Measurements from ENCODE around the gene BAZ2B. TPM values are rescaled to one million over a fixed set of nuclear protein-coding genes. Genes with fewer than 3 reads are reported as not detected.

Gene BAZ2B
- total RNA-seq, 1 donor from 2014 or later = 4.2 TPM

GRCh38 chr2:159445307-159445706 is 171.0 kb downstream of the BAZ2B start:
- Mint-ChIP-seq H3K36me3 (ENCODE audit: low read depth) (peaks cover 1% of the 10 kb centered on the region), H3K4me1 (no peaks in the 10 kb centered on the region), H3K9me3 (no peaks in the 10 kb centered on the region), H3K27me3 (no peaks in the 10 kb centered on the region), H3K27ac (no peak overlapping the region), H3K4me3 (no peak overlapping the region)
- no peak for DNase-seq
- intact Hi-C loops (cut with micrococcal nuclease) = no loop called here

- intact Hi-C loops (cut with micrococcal nuclease) = no loop called here
- H3K4me1 Mint-ChIP-seq = no peaks in the 10 kb centered on the region
- H3K36me3 Mint-ChIP-seq (ENCODE audit: low read depth) = peaks cover 1% of the 10 kb centered on the region
- DNase-seq = no peak
- H3K27ac Mint-ChIP-seq = no peak overlapping the region
- H3K27me3 Mint-ChIP-seq = no peaks in the 10 kb centered on the region
- no peak overlapping the region for H3K4me3 Mint-ChIP-seq
- no peaks in the 10 kb centered on the region for H3K9me3 Mint-ChIP-seq
Measured at GRCh38 chr2:159444754-159445153, 171.6 kb downstream of the BAZ2B start.

DNA sequence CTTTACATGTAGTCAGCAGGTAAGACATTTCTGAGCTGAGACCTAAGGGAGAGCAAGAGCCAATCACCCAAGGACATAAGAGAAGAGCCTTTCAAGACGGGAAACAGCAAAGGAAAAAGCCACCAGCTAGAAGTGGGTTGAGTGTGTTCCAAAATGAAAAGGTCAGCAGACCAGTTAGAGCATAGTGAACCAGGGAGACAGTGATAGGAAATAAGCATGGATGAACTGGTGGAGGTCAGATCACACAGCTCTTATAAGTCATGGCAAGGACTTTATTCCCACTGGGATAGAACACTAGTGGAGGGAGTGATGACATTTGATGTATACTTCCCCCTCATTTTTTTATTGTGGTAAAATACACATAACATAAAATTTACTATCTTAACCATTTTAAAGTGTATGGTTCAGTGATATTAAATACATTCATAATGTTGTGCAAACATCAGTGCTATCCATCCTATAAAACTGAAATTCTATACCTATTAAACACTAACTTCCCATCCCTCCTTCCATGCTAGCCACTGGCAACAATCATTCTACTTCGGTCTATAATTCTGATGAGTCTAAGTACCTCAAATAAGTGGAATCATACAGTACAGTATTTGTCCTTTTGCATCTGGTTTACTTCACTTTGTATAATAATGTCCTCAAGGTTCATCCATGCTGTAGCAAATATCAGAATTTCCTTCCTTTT is 174.0 kb downstream of the BAZ2B start:
- no peaks in the 10 kb centered on the region for H3K27me3 Mint-ChIP-seq
- H3K27ac Mint-ChIP-seq = no peak overlapping the region
- no peaks in the 10 kb centered on the region for H3K4me1 Mint-ChIP-seq
- H3K4me3 Mint-ChIP-seq = no peak overlapping the region
- intact Hi-C loops (cut with micrococcal nuclease) = no loop called here
- no peak for DNase-seq
- H3K36me3 Mint-ChIP-seq (ENCODE audit: low read depth) = peaks cover 3% of the 10 kb centered on the region
- H3K9me3 Mint-ChIP-seq = no peaks in the 10 kb centered on the region

DNA sequence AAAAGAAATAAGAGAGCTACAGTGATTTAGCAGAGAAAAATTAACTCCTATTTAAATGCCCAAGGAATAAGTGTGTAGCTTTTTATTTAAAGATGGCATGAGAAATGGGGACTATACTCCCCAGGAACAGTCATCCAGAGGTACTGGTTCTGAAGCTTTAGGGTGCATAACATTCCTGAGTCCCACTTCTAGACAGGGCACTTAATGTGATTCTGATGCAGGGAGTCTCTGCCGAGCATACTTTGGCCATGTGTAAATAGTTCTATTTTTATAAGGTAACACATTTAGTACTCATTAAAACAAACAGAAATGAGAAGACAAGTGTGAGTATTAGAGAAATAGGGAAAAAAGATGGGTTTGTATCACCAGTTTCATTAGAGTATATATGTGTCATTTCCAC is 175.2 kb downstream of the BAZ2B start:
- no peaks in the 10 kb centered on the region for H3K9me3 Mint-ChIP-seq
- peaks cover 1% of the 10 kb centered on the region for H3K36me3 Mint-ChIP-seq (ENCODE audit: low read depth)
- no peak overlapping the region for H3K27ac Mint-ChIP-seq
- no peaks in the 10 kb centered on the region for H3K27me3 Mint-ChIP-seq
- intact Hi-C loops (cut with micrococcal nuclease) = no loop called here
- H3K4me3 Mint-ChIP-seq = no peak overlapping the region
- no peaks in the 10 kb centered on the region for H3K4me1 Mint-ChIP-seq
- DNase-seq = no peak

- no peak overlapping the region for H3K27ac Mint-ChIP-seq
- peaks cover 1% of the 10 kb centered on the region for H3K36me3 Mint-ChIP-seq (ENCODE audit: low read depth)
- no peak overlapping the region for H3K4me3 Mint-ChIP-seq
- DNase-seq = no peak
- H3K27me3 Mint-ChIP-seq = no peaks in the 10 kb centered on the region
- no peaks in the 10 kb centered on the region for H3K9me3 Mint-ChIP-seq
- intact Hi-C loops (cut with micrococcal nuclease) = no loop called here
- H3K4me1 Mint-ChIP-seq = no peaks in the 10 kb centered on the region
Measured at GRCh38 chr2:159439421-159439820, 176.9 kb downstream of the BAZ2B start.

DNA sequence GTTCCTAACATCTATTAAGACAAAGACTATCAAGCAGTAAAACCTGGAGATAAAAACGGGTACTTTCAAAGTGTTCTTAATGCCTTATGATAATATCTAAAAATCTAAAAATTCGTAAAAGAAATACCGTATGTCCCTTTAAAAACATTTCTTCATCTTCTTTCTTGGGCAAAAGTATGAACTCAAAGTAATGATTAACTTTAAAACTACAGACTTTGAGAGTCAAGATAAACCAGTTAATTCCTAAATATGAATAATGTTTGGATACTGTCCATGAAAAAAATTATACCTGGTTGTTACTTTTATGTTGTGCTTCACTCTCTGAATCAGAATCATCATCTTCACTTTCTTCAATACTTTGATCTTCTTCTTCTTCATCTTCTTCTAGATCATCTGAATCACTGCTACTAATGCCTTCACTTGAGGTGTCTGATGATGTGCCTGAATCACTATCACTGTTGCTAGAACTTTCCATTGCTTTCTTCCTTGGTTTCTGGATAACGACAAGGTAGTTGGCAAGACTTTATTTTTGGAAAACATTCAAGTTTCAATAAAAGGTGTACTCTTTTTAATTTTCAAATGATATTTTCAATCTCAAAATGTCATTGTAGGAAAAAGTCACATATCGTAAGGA is 177.5 kb downstream of the BAZ2B start:
- H3K4me3 Mint-ChIP-seq = no peak overlapping the region
- no peak for DNase-seq
- H3K27me3 Mint-ChIP-seq = no peaks in the 10 kb centered on the region
- H3K36me3 Mint-ChIP-seq (ENCODE audit: low read depth) = peaks cover 1% of the 10 kb centered on the region
- H3K4me1 Mint-ChIP-seq = no peaks in the 10 kb centered on the region
- H3K9me3 Mint-ChIP-seq = no peaks in the 10 kb centered on the region
- intact Hi-C loops (cut with micrococcal nuclease) = no loop called here
- no peak overlapping the region for H3K27ac Mint-ChIP-seq

- H3K36me3 Mint-ChIP-seq (ENCODE audit: low read depth) = peaks cover 1% of the 10 kb centered on the region
Measured at GRCh38 chr2:159438284-159438683, 178.1 kb downstream of the BAZ2B start.

GRCh38 chr2:159432610-159433009 is 183.7 kb downstream of the BAZ2B start:
- no peaks in the 10 kb centered on the region for H3K36me3 Mint-ChIP-seq (ENCODE audit: low read depth)
- H3K27ac Mint-ChIP-seq = no peak overlapping the region
- DNase-seq = no peak
- intact Hi-C loops (cut with micrococcal nuclease) = no loop called here
- no peaks in the 10 kb centered on the region for H3K27me3 Mint-ChIP-seq
- H3K4me1 Mint-ChIP-seq = no peaks in the 10 kb centered on the region
- no peaks in the 10 kb centered on the region for H3K9me3 Mint-ChIP-seq
- H3K4me3 Mint-ChIP-seq = no peak overlapping the region

More at GRCh38 chr2:159438284-159438683, 178.1 kb downstream of the BAZ2B start:
- H3K9me3 Mint-ChIP-seq = no peaks in the 10 kb centered on the region
- H3K27ac Mint-ChIP-seq = no peak overlapping the region
- no peaks in the 10 kb centered on the region for H3K4me1 Mint-ChIP-seq
- DNase-seq = no peak
- no peaks in the 10 kb centered on the region for H3K27me3 Mint-ChIP-seq
- H3K4me3 Mint-ChIP-seq = no peak overlapping the region
- intact Hi-C loops (cut with micrococcal nuclease) = no loop called here

DNA sequence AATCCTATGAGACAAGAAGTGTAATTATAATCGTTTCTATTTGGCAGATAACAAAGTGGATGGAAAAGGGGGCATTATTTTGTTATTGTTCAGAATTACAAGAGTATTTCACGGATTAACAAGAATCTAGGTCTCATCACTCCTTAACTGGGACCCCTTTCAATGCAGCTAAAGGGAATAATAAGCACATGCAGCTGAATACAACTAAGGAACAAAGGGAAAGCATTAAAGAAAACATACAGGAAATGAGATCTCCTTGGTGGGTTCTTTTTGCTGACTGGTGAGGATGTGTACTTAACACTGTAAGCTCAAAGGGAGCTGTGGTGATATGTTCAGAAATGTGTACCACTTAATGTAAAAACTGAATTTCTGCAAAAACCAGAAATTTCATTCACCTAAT is 189.3 kb downstream of the BAZ2B start:
- DNase-seq = no peak
- Mint-ChIP-seq H3K36me3 (ENCODE audit: low read depth) (no peaks in the 10 kb centered on the region), H3K27ac (no peak overlapping the region), H3K4me1 (no peaks in the 10 kb centered on the region), H3K4me3 (no peak overlapping the region), H3K27me3 (no peaks in the 10 kb centered on the region), H3K9me3 (no peaks in the 10 kb centered on the region)
- intact Hi-C loops (cut with micrococcal nuclease) = no loop called here

DNA sequence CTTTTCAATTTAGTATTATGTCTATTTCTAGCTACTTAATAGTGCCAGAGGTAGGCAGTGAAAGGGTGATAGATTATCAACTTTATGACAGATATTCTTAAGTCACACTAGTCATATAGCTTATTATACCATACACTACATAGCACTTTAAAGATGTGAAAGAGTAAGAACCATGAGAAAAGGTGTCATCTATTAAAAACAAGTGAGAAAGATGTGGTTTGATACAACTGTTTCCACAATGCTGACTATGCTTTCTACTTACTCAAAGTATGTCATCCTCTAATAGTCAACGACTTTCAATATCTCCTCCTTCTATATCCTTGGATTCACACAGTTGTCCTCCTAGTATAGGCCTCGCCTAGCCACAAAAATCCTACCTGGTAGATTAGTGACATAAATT is 196.9 kb downstream of the BAZ2B start:
- no peaks in the 10 kb centered on the region for H3K27me3 Mint-ChIP-seq
- no peak overlapping the region for H3K4me3 Mint-ChIP-seq
- no peak for DNase-seq
- intact Hi-C loops (cut with micrococcal nuclease) = no loop called here
- H3K27ac Mint-ChIP-seq = no peak overlapping the region
- H3K36me3 Mint-ChIP-seq (ENCODE audit: low read depth) = no peaks in the 10 kb centered on the region
- H3K4me1 Mint-ChIP-seq = no peaks in the 10 kb centered on the region
- H3K9me3 Mint-ChIP-seq = no peaks in the 10 kb centered on the region

DNA sequence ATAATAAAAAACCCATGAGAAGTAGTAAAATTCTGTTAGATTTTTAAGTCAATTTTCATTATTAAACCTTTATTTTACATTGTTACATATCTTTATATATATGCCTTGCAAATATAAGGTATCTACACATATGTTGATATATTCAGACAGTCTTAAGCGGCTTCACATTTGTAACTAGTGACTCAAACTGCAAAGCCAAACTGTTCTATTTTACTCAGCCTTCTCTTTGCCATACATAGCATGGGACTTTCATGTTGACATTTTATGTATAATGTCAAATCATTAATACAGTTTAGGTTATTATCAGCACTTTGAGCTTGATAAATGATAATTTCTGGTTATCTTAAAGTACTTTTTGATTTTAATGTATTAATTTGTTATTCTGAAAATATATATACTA is 204.9 kb downstream of the BAZ2B start:
- no peaks in the 10 kb centered on the region for H3K36me3 Mint-ChIP-seq (ENCODE audit: low read depth)
- no peaks in the 10 kb centered on the region for H3K9me3 Mint-ChIP-seq
- DNase-seq = no peak
- peaks cover 2% of the 10 kb centered on the region for H3K4me1 Mint-ChIP-seq
- intact Hi-C loops (cut with micrococcal nuclease) = no loop called here
- H3K27ac Mint-ChIP-seq = no peak overlapping the region
- no peak overlapping the region for H3K4me3 Mint-ChIP-seq
- no peaks in the 10 kb centered on the region for H3K27me3 Mint-ChIP-seq

DNA sequence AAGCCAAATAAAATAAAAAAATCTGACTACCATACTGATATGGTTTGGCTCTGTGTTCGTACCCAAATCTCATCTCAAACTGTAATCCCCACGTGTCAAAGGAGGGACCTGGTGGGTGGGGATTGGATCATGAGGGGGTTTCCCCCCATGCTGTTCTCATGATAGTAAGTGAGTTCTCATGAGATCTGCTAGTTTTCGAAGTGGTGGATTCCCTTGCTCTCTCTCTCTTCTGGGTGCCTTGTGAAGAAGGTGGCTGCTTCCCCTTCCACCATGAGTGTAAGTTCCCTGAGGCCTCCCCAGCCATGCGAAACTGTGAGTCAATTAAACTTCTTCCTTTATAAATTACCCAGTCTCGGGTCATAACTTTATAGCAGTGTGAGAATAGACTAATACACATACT is 206.1 kb downstream of the BAZ2B start:
- H3K27me3 Mint-ChIP-seq = no peaks in the 10 kb centered on the region
- no peak for DNase-seq

GRCh38 chr2:159409116-159409800 is 207.1 kb downstream of the BAZ2B start:
- no peaks in the 10 kb centered on the region for H3K27me3 Mint-ChIP-seq
- no peak overlapping the region for H3K4me3 Mint-ChIP-seq
- intact Hi-C loops (cut with micrococcal nuclease) = no loop called here
- no peaks in the 10 kb centered on the region for H3K36me3 Mint-ChIP-seq (ENCODE audit: low read depth)
- DNase-seq = no peak
- no peaks in the 10 kb centered on the region for H3K9me3 Mint-ChIP-seq
- no peak overlapping the region for H3K27ac Mint-ChIP-seq
- H3K4me1 Mint-ChIP-seq = peaks cover 2% of the 10 kb centered on the region

More for the DNA sequence above, 206.1 kb downstream of the BAZ2B start:
- no peak overlapping the region for H3K27ac Mint-ChIP-seq
- no peaks in the 10 kb centered on the region for H3K9me3 Mint-ChIP-seq
- intact Hi-C loops (cut with micrococcal nuclease) = no loop called here
- peaks cover 2% of the 10 kb centered on the region for H3K4me1 Mint-ChIP-seq
- H3K36me3 Mint-ChIP-seq (ENCODE audit: low read depth) = no peaks in the 10 kb centered on the region
- H3K4me3 Mint-ChIP-seq = no peak overlapping the region

DNA sequence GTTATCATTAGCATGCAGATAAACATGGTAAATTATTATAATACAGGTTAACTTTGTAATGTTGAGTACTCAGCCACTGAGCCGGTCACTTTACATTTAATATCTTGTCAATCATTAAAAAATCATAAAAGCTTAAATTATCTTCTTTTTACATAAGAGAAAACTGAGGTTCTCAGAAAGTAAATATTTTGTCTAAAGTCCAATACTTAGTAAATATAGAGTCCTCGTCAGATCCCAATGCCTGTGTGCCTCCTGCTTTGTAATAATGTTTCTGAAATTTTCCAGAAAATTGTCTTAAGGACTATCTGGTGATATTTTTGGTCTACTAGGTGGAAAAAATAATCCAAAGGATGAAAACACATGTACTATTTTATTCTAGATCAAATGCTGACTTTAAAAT is 213.6 kb downstream of the BAZ2B start:
- Mint-ChIP-seq H3K27me3 (no peaks in the 10 kb centered on the region), H3K9me3 (no peaks in the 10 kb centered on the region), H3K27ac (no peak overlapping the region), H3K4me1 (no peaks in the 10 kb centered on the region), H3K4me3 (no peak overlapping the region), H3K36me3 (ENCODE audit: low read depth) (no peaks in the 10 kb centered on the region)
- intact Hi-C loops (cut with micrococcal nuclease) = no loop called here
- no peak for DNase-seq
